Measurements from ENCODE around the gene IL3. TPM values are rescaled to one million over a fixed set of nuclear protein-coding genes. Genes with fewer than 3 reads are reported as not detected.
"Not testable (repeated sequence)": the region's sequence is repeated elsewhere in the genome, so short reads cannot be mapped to it uniquely, and the experiment has no call there.

The IL3 gene
- total and polyA plus RNA-seq, 2 experiments from 2014 or later = not detected

- no peak overlapping the region for H2AFZ ChIP-seq
- no peak overlapping the region for H3K4me2 ChIP-seq
- DNase-seq (ENCODE audit: low spot score) (no peak), ATAC-seq (no peak)
- no peaks in the 10 kb centered on the region for H4K20me1 ChIP-seq (replicated peaks; ENCODE audit: insufficient read depth)
- no peaks in the 10 kb centered on the region for H3K36me3 ChIP-seq (ENCODE audit: insufficient read depth)
- no peak overlapping the region for H3K4me3 ChIP-seq
- no peaks in the 10 kb centered on the region for H3K27me3 ChIP-seq (ENCODE audit: insufficient read depth)
- Mint-ChIP-seq H3K27me3 (ENCODE audit: insufficient read depth, low read depth, poor library complexity) (no peaks in the 10 kb centered on the region), H3K27ac (no peak overlapping the region), H3K4me3 (no peak overlapping the region), H3K36me3 (ENCODE audit: low read depth) (no peaks in the 10 kb centered on the region), H3K4me1 (no peaks in the 10 kb centered on the region), H3K9me3 (no peaks in the 10 kb centered on the region)
- H3K9me2 ChIP-seq (ENCODE audit: insufficient read depth) = no peaks in the 10 kb centered on the region
- no peak overlapping the region for H3K27ac ChIP-seq (ENCODE audit: low read depth)
- no peaks in the 10 kb centered on the region for H3F3A ChIP-seq (replicated peaks; ENCODE audit: low read depth)
- H3K4me1 ChIP-seq (ENCODE audit: insufficient read depth) = no peaks in the 10 kb centered on the region
- TF ChIP-seq JUNB (IDR thresholded peaks at IDR 0.05; ENCODE audit: unreplicated experiment) (no peak), ZNF114 (CRISPR knock-in tag; IDR thresholded peaks at IDR 0.05) (no peak), ETS1 (IDR thresholded peaks at IDR 0.05) (no peak), EZH2phosphoT487 (IDR thresholded peaks at IDR 0.05; ENCODE audit: unreplicated experiment) (no peak), ZNF331 (CRISPR knock-in tag; IDR thresholded peaks at IDR 0.05; ENCODE audit: low read depth) (no peak)
- no peaks in the 10 kb centered on the region for H3K79me2 ChIP-seq (replicated peaks; ENCODE audit: insufficient read depth)
Measured at GRCh38 chr5:132105688-132106087, 45.2 kb downstream of the IL3 start.

GRCh38 chr5:132108495-132108894 lies 48.0 kb downstream of the IL3 start:
- H3K36me3 Mint-ChIP-seq (ENCODE audit: low read depth); H3K4me1 Mint-ChIP-seq; H4K20me1 ChIP-seq (replicated peaks; ENCODE audit: insufficient read depth); H3K4me1 ChIP-seq (ENCODE audit: insufficient read depth); H3K4me3 ChIP-seq; H3K9me3 Mint-ChIP-seq; H2AFZ ChIP-seq; H3K27me3 Mint-ChIP-seq (ENCODE audit: insufficient read depth, low read depth, poor library complexity); H3K9me2 ChIP-seq (ENCODE audit: insufficient read depth); H3F3A ChIP-seq (replicated peaks; ENCODE audit: low read depth); H3K27me3 ChIP-seq (ENCODE audit: insufficient read depth); H3K27ac ChIP-seq (ENCODE audit: low read depth); ATAC-seq; H3K4me2 ChIP-seq; H3K79me2 ChIP-seq (replicated peaks; ENCODE audit: insufficient read depth); H3K4me3 Mint-ChIP-seq; DNase-seq (ENCODE audit: low spot score); H3K27ac Mint-ChIP-seq; H3K36me3 ChIP-seq (ENCODE audit: insufficient read depth): not testable (repeated sequence)

GRCh38 chr5:132108957-132109356 lies 48.5 kb downstream of the IL3 start:
- H3K4me1 Mint-ChIP-seq; H3K4me3 Mint-ChIP-seq; H3K27ac Mint-ChIP-seq; H3K27me3 ChIP-seq (ENCODE audit: insufficient read depth); H4K20me1 ChIP-seq (replicated peaks; ENCODE audit: insufficient read depth); H3K36me3 ChIP-seq (ENCODE audit: insufficient read depth); ATAC-seq; H3K27ac ChIP-seq (ENCODE audit: low read depth); H3K4me2 ChIP-seq; H3F3A ChIP-seq (replicated peaks; ENCODE audit: low read depth); H3K4me1 ChIP-seq (ENCODE audit: insufficient read depth); H3K36me3 Mint-ChIP-seq (ENCODE audit: low read depth); H3K9me2 ChIP-seq (ENCODE audit: insufficient read depth); H2AFZ ChIP-seq; H3K79me2 ChIP-seq (replicated peaks; ENCODE audit: insufficient read depth); DNase-seq (ENCODE audit: low spot score); H3K9me3 Mint-ChIP-seq; H3K4me3 ChIP-seq; H3K27me3 Mint-ChIP-seq (ENCODE audit: insufficient read depth, low read depth, poor library complexity): not testable (repeated sequence)

Measured in GM23338 (cell line).